HL-60 (cell line): ENCODE results near the gene PYHIN1.

Experiments
- GABPA ChIP-seq: IDR thresholded peaks from 2 replicates; pipeline ENCODE4 v1.6.1; 2012; ENCODE audit warnings: low read depth
- TF ChIP-seq, protein P1 (sequence below): IDR thresholded peaks from one replicate; pipeline ENCODE4 v1.5.1; 2011; ENCODE audit warnings: low read length, control low read depth, inconsistent platforms; ENCODE audit not compliant: insufficient read depth

- TF ChIP-seq, protein P1, sequence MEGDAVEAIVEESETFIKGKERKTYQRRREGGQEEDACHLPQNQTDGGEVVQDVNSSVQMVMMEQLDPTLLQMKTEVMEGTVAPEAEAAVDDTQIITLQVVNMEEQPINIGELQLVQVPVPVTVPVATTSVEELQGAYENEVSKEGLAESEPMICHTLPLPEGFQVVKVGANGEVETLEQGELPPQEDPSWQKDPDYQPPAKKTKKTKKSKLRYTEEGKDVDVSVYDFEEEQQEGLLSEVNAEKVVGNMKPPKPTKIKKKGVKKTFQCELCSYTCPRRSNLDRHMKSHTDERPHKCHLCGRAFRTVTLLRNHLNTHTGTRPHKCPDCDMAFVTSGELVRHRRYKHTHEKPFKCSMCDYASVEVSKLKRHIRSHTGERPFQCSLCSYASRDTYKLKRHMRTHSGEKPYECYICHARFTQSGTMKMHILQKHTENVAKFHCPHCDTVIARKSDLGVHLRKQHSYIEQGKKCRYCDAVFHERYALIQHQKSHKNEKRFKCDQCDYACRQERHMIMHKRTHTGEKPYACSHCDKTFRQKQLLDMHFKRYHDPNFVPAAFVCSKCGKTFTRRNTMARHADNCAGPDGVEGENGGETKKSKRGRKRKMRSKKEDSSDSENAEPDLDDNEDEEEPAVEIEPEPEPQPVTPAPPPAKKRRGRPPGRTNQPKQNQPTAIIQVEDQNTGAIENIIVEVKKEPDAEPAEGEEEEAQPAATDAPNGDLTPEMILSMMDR = no peak
- no peak for TF ChIP-seq GABPA
Observed at GRCh38 chr1:159009704-159010361, 78.5 kb downstream of the PYHIN1 start, which contains the start of gene IFI16.
